HEK293 (cell line): ENCODE measurements around the gene GOPC.

Experiments used
- CTCF ChIA-PET: fragments of 350-600 bp; formaldehyde crosslinking; extraction: SDS; loops from one replicate; lab custom pipeline; 2021; ENCODE audit warnings: antibody characterized with exemption; lab: Yijun Ruan, JAX
- POLR2A ChIA-PET: fragments of 300-600 bp; formaldehyde crosslinking; extraction: SDS; loops from one replicate; lab custom pipeline; 2020; ENCODE audit warnings: antibody characterized with exemption, inconsistent platforms; lab: Yijun Ruan, JAX
- H3K27ac ChIP-seq: fragments of 200-500 bp; sonication (Bioruptor generic); 2 replicates; pipeline ENCODE4 v1.5.1; 2014; ENCODE audit warnings: low read depth, low read length, control low read depth, inconsistent platforms; ENCODE audit errors: extremely low read depth
- H3K36me3 ChIP-seq, 2 experiments: fragments of 200-500 bp in 1 of 2; sonication (Bioruptor generic) in 1 of 2; 1 replicate in 1 of 2; 2 replicates in 1 of 2; pipeline ENCODE4 v1.5.1; 2014 to 2017; ENCODE audit warnings: inconsistent platforms in 2 of 2, low read length in 2 of 2; ENCODE audit not compliant: control insufficient read depth in 2 of 2, insufficient read depth in 1 of 2
- H3K4me1 ChIP-seq: fragments of 200-500 bp; sonication (Bioruptor generic); 2 replicates; pipeline ENCODE4 v1.5.1; 2014; ENCODE audit warnings: mild to moderate bottlenecking, low read length, inconsistent platforms; ENCODE audit not compliant: control insufficient read depth, insufficient read depth
- H3K4me3 ChIP-seq: 2 replicates; pipeline ENCODE4 v1.5.1; 2011; ENCODE audit warnings: low read depth, mild to moderate bottlenecking, control low read depth, low read length, moderate library complexity
- H3K9me3 ChIP-seq: fragments of 200-500 bp; sonication (Bioruptor generic); 2 replicates; pipeline ENCODE4 v1.5.1; 2014; ENCODE audit warnings: low read depth, low read length, inconsistent platforms; ENCODE audit not compliant: control insufficient read depth, insufficient read depth
- AEBP2 ChIP-seq: fragments of 450-650 bp; formaldehyde crosslinking; IDR thresholded peaks from 2 replicates; pipeline ENCODE4 v1.5.1; 2016; ENCODE audit warnings: missing biosample characterization, missing genetic modification characterization, borderline replicate concordance
- GLI2 ChIP-seq: fragments of 450-650 bp; formaldehyde crosslinking; IDR thresholded peaks from 2 replicates; pipeline ENCODE4; 2017; ENCODE audit warnings: missing biosample characterization, missing genetic modification characterization, low read depth, borderline replicate concordance
- GLIS2 ChIP-seq: fragments of 450-650 bp; formaldehyde crosslinking; IDR thresholded peaks from 2 replicates; pipeline ENCODE4 v1.5.1; 2016; ENCODE audit warnings: missing biosample characterization, missing genetic modification characterization
- KLF10 ChIP-seq: fragments of 450-650 bp; IDR thresholded peaks from 2 replicates; pipeline ENCODE4 v1.5.1; 2018; ENCODE audit warnings: missing biosample characterization, mild to moderate bottlenecking, missing genetic modification characterization
- KLF8 ChIP-seq: fragments of 450-650 bp; formaldehyde crosslinking; IDR thresholded peaks from 2 replicates; pipeline ENCODE4 v1.5.1; 2016; ENCODE audit warnings: missing biosample characterization, missing genetic modification characterization
- PRDM10 ChIP-seq: fragments of 450-650 bp; formaldehyde crosslinking; IDR thresholded peaks from 2 replicates; pipeline ENCODE4 v1.5.1; 2016; ENCODE audit warnings: missing biosample characterization, missing genetic modification characterization
- RBAK ChIP-seq: fragments of 450-650 bp; formaldehyde crosslinking; IDR thresholded peaks from 2 replicates; pipeline ENCODE4 v1.5.1; 2016; ENCODE audit warnings: missing biosample characterization, missing genetic modification characterization
- TRIM28 ChIP-seq: IDR thresholded peaks from 2 replicates; pipeline ENCODE4 v1.6.1; 2011; ENCODE audit warnings: low read length, control low read depth, borderline replicate concordance
- YY1 ChIP-seq: fragments of 450-650 bp; formaldehyde crosslinking; IDR thresholded peaks from 2 replicates; pipeline ENCODE4 v1.5.1; 2018; ENCODE audit warnings: missing biosample characterization, missing genetic modification characterization
- ZEB2 ChIP-seq: fragments of 450-650 bp; formaldehyde crosslinking; IDR thresholded peaks from 2 replicates; pipeline ENCODE4 v1.5.1; 2016; ENCODE audit warnings: missing biosample characterization, missing genetic modification characterization
- ZNF112 ChIP-seq: fragments of 450-650 bp; formaldehyde crosslinking; IDR thresholded peaks from 2 replicates; pipeline ENCODE4 v1.5.0; 2017; ENCODE audit warnings: missing biosample characterization, missing genetic modification characterization
- ZNF133 ChIP-seq: fragments of 450-650 bp; formaldehyde crosslinking; IDR thresholded peaks from 2 replicates; pipeline ENCODE4 v1.5.1; 2016; ENCODE audit warnings: missing biosample characterization, missing genetic modification characterization
- ZNF146 ChIP-seq: fragments of 450-650 bp; formaldehyde crosslinking; IDR thresholded peaks from 2 replicates; pipeline ENCODE4 v1.5.1; 2016; ENCODE audit warnings: missing biosample characterization, missing genetic modification characterization
- ZNF157 ChIP-seq: fragments of 450-650 bp; formaldehyde crosslinking; IDR thresholded peaks from 2 replicates; pipeline ENCODE4 v1.5.1; 2016; ENCODE audit warnings: missing biosample characterization, missing genetic modification characterization
- ZNF221 ChIP-seq: fragments of 450-650 bp; formaldehyde crosslinking; IDR thresholded peaks from 2 replicates; pipeline ENCODE4 v1.5.1; 2017; ENCODE audit warnings: missing biosample characterization, missing genetic modification characterization, borderline replicate concordance
- ZNF324 ChIP-seq: fragments of 450-650 bp; formaldehyde crosslinking; IDR thresholded peaks from 2 replicates; pipeline ENCODE4 v1.5.1; 2016; ENCODE audit warnings: missing biosample characterization, missing genetic modification characterization
- ZNF416 ChIP-seq: fragments of 450-650 bp; formaldehyde crosslinking; IDR thresholded peaks from 2 replicates; pipeline ENCODE4 v1.5.1; 2016; ENCODE audit warnings: missing biosample characterization, missing genetic modification characterization
- ZNF423 ChIP-seq: fragments of 450-650 bp; formaldehyde crosslinking; IDR thresholded peaks from 2 replicates; pipeline ENCODE4 v1.5.1; 2016; ENCODE audit warnings: missing biosample characterization, missing genetic modification characterization
- ZNF473 ChIP-seq: fragments of 450-650 bp; formaldehyde crosslinking; IDR thresholded peaks from 2 replicates; pipeline ENCODE4 v1.5.1; 2017; ENCODE audit warnings: missing biosample characterization, missing genetic modification characterization
- ZNF48 ChIP-seq: fragments of 450-650 bp; formaldehyde crosslinking; IDR thresholded peaks from 2 replicates; pipeline ENCODE4 v1.5.1; 2016; ENCODE audit warnings: missing biosample characterization, missing genetic modification characterization
- ZNF555 ChIP-seq: fragments of 450-650 bp; formaldehyde crosslinking; conservative IDR thresholded peaks from 2 replicates; pipeline ENCODE4 v1.5.1; 2017; ENCODE audit warnings: missing biosample characterization, mild to moderate bottlenecking, missing genetic modification characterization, inconsistent platforms
- ZNF596 ChIP-seq: fragments of 450-650 bp; IDR thresholded peaks from 2 replicates; pipeline ENCODE4 v1.5.0; 2018; ENCODE audit warnings: missing biosample characterization, mild to moderate bottlenecking, missing genetic modification characterization, moderate library complexity
- ZNF654 ChIP-seq: fragments of 450-650 bp; formaldehyde crosslinking; IDR thresholded peaks from 2 replicates; pipeline ENCODE4 v1.5.1; 2016; ENCODE audit warnings: low read depth, missing biosample characterization, missing genetic modification characterization
- ZNF670 ChIP-seq: fragments of 450-650 bp; formaldehyde crosslinking; IDR thresholded peaks from 2 replicates; pipeline ENCODE4 v1.5.1; 2016; ENCODE audit warnings: missing biosample characterization, missing genetic modification characterization, low read depth
- ZNF701 ChIP-seq: fragments of 450-650 bp; formaldehyde crosslinking; IDR thresholded peaks from 2 replicates; pipeline ENCODE4 v1.5.1; 2016; ENCODE audit warnings: missing biosample characterization, missing genetic modification characterization
- ZNF837 ChIP-seq: fragments of 450-650 bp; formaldehyde crosslinking; IDR thresholded peaks from 2 replicates; pipeline ENCODE4 v1.5.1; 2016; ENCODE audit warnings: missing biosample characterization, missing genetic modification characterization
- ZSCAN23 ChIP-seq: fragments of 450-650 bp; formaldehyde crosslinking; IDR thresholded peaks from 2 replicates; pipeline ENCODE4 v1.5.1; 2016; ENCODE audit warnings: missing biosample characterization, missing genetic modification characterization
- TF ChIP-seq, protein P1 (sequence below): fragments of 450-650 bp; formaldehyde crosslinking; IDR thresholded peaks from 2 replicates; pipeline ENCODE4 v1.5.1; 2016; ENCODE audit warnings: missing biosample characterization, missing genetic modification characterization

Gene GOPC

DNA sequence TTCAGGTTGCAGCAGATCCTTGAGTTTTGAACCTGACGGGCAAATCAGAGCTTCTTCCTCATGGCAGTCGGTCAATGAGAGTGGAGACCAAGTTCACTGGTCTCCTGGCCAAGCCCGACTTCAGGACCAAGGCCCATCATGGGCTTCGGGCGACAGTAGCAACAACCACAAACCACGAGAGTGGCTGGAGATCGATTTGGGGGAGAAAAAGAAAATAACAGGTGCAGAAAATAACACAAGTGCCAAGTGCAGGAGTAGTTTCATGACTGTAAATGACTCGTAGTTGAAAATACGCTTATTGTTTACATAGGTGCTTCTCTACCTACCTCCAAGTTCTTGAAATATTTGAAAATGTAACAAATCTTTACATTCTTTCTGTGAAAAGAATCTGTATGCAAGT is 63.7 kb downstream of the GOPC start:
- Histone ChIP-seq H3K36me3 (peaks cover 7 to 52% of the 10 kb centered on the region in 2 experiments), H3K27ac (no peak overlapping the region), H3K9me3 (no peaks in the 10 kb centered on the region), H3K4me3 (no peak overlapping the region)
- CTCF ChIA-PET: interaction anchor here (0.6 kb wide), 1 partner anchor 18 kb away, joined by 3 read pairs; no protein-coding TSS in a partner anchor
- POLR2A ChIA-PET: no interaction called here
- TF ChIP-seq GLIS2 (tag by site-specific recombination) (no peak), ZNF596 (tag by site-specific recombination) (no peak), ZSCAN23 (tag by site-specific recombination) (no peak), ZNF112 (tag by site-specific recombination) (no peak), ZNF324 (no peak), KLF10 (tag by site-specific recombination) (no peak), ZEB2 (tag by site-specific recombination) (no peak), TRIM28 (no peak), ZNF654 (tag by site-specific recombination) (no peak), ZNF701 (no peak), PRDM10 (tag by site-specific recombination) (no peak), ZNF837 (no peak), ZNF555 (no peak), KLF8 (no peak)
- TF ChIP-seq, all 188 proteins: peak for 0
- no peaks in the 10 kb centered on the region for H3K4me1 ChIP-seq

DNA sequence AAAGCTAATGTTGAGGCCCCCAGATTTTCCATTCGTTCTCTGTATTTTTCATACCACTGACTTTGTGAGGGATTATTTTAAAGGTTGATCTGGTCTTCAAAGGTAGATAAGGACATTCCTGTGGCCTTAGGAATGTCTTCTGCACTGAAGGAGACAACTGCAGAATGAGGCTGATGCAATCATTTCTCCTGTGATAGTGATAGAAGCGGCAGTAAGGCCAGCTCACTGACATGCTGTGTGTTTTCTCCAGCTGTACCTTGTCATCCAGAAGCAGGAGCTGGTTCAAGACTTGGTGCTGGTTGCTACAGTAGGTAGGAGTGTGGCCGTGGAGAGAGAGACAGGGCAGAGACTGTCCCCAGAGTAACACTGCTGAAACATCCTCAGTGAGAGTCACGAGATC is 66.0 kb downstream of the GOPC start:
- Histone ChIP-seq H3K27ac (no peak overlapping the region), H3K4me1 (no peaks in the 10 kb centered on the region), H3K4me3 (no peak overlapping the region), H3K9me3 (no peaks in the 10 kb centered on the region), H3K36me3 (peaks cover 7 to 48% of the 10 kb centered on the region in 2 experiments; a peak in 2 of 3 replicates)
- TF ChIP-seq AEBP2 (tag by site-specific recombination): no peak
- POLR2A ChIA-PET: interaction anchor here (0.7 to 1.7 kb wide), 4 partner anchors 13 to 66 kb away, joined by 3 to 5 read pairs (median 4); partner anchors contain the start of gene GOPC
- CTCF ChIA-PET: interaction anchor here (0.7 to 1.6 kb wide), 7 partner anchors 13 to 189 kb away, joined by 3 to 6 read pairs (median 4); no protein-coding TSS in a partner anchor

DNA sequence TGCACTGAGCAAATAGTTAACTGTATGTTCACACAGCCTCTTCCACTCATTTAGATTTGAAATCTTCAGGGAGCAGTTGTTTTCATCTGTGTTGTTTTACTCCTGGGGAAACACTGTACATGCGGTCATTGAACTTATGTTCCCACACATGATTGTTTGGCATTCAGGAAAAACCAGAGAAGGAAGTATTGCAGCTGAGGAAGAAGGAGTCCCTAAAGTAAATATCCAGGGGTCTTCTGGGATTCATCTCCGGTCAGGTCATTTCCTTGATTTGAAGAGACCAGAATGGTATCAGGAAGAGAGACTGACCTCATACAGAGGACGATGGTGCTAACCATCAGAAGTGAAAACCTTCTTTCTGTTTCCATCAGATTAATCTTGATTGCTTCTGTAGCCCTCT is 67.3 kb downstream of the GOPC start:
- Histone ChIP-seq H3K36me3 (peaks cover 7 to 35% of the 10 kb centered on the region in 2 experiments; a peak in 2 of 3 replicates), H3K4me3 (no peak overlapping the region), H3K4me1 (no peaks in the 10 kb centered on the region), H3K27ac (no peak overlapping the region), H3K9me3 (no peaks in the 10 kb centered on the region)
- POLR2A ChIA-PET: interaction anchor here (1.7 kb wide), 1 partner anchor 52 kb away, joined by 5 read pairs; no protein-coding TSS in a partner anchor
- CTCF ChIA-PET: interaction anchor here (1.1 kb wide), 1 partner anchor 8 kb away, joined by 4 read pairs; no protein-coding TSS in a partner anchor
- TF ChIP-seq YY1 (tag by site-specific recombination): no peak
- TF ChIP-seq ZNF670 (tag by site-specific recombination): no peak
- no peak for TF ChIP-seq ZNF423 (tag by site-specific recombination)
- no peak for TF ChIP-seq ZNF221 (tag by site-specific recombination)
- TF ChIP-seq RBAK (tag by site-specific recombination): no peak
- no peak for TF ChIP-seq ZNF48
- no peak for TF ChIP-seq ZNF157
- TF ChIP-seq ZNF133 (tag by site-specific recombination): no peak
- TF ChIP-seq ZNF416 (tag by site-specific recombination): no peak
- no peak for TF ChIP-seq ZNF473 (tag by site-specific recombination)
- TF ChIP-seq, protein P1, sequence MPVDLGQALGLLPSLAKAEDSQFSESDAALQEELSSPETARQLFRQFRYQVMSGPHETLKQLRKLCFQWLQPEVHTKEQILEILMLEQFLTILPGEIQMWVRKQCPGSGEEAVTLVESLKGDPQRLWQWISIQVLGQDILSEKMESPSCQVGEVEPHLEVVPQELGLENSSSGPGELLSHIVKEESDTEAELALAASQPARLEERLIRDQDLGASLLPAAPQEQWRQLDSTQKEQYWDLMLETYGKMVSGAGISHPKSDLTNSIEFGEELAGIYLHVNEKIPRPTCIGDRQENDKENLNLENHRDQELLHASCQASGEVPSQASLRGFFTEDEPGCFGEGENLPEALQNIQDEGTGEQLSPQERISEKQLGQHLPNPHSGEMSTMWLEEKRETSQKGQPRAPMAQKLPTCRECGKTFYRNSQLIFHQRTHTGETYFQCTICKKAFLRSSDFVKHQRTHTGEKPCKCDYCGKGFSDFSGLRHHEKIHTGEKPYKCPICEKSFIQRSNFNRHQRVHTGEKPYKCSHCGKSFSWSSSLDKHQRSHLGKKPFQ (tag by site-specific recombination): no peak
- no peak for TF ChIP-seq GLI2 (tag by site-specific recombination)
- TF ChIP-seq ZNF146 (tag by site-specific recombination): no peak
